Thoracic aorta (tissue), 2 donors: Measurements from ENCODE around the gene HECTD1. TPM values are rescaled to one million over a fixed set of nuclear protein-coding genes. Genes with fewer than 3 reads are reported as not detected.
"Not testable (repeated sequence)": the region's sequence is repeated elsewhere in the genome, so short reads cannot be mapped to it uniquely, and the experiment has no call there.

Experiments used
- ATAC-seq: fragments of 150-250 bp; one replicate; pipeline ENCODE4 v1.8.0; 2017; ENCODE audit warnings: low read depth; ENCODE audit not compliant: insufficient number of reproducible peaks, low FRiP score
- DNase-seq: peaks from one replicate; pipeline ENCODE4 v3.0.0-alpha.2; 2020; ENCODE audit warnings: low spot score
- H3K27ac ChIP-seq, 2 donors: fragments of 200-600 bp; sonication (generic); 1 replicate in 1 of 2; 2 replicates in 1 of 2; pipeline ENCODE4 v1.5.1; 2016; ENCODE audit warnings: mild to moderate bottlenecking in 2 of 2, moderate library complexity in 2 of 2
- H3K27me3 ChIP-seq: fragments of 200-600 bp; sonication (generic); replicated peaks from 2 replicates; pipeline ENCODE4 v1.6.0; 2016; ENCODE audit warnings: mild to moderate bottlenecking; ENCODE audit not compliant: insufficient read depth
- H3K36me3 ChIP-seq: fragments of 200-600 bp; sonication (generic); one replicate; pipeline ENCODE4 v1.5.1; 2016
- H3K4me1 ChIP-seq, 2 donors: fragments of 200-600 bp; sonication (generic); 1 replicate in 1 of 2; 2 replicates in 1 of 2; pipeline versions ENCODE4 v1.5.1 to v1.6.0; 2016; ENCODE audit warnings: low read depth in 2 of 2, mild to moderate bottlenecking in 1 of 2; ENCODE audit not compliant: control insufficient read depth in 1 of 2
- H3K4me3 ChIP-seq: fragments of 200-600 bp; sonication (generic); 2 replicates; pipeline ENCODE4 v1.5.1; 2016; ENCODE audit warnings: mild to moderate bottlenecking
- H3K9me3 ChIP-seq: fragments of 200-600 bp; sonication (generic); 2 replicates; pipeline ENCODE4 v1.5.1; 2016
- CTCF ChIP-seq: fragments of 200-600 bp; sonication (generic); IDR thresholded peaks from one replicate; pipeline ENCODE4 v1.5.1; 2019; ENCODE audit warnings: antibody characterized with exemption
- total RNA-seq, 2 donors: library from RNA; depleted of rRNA; stranded (reverse); fragments of >200 nt; gene quantifications; one replicate each; pipeline versions ENCODE4 v1.1.0 to v1.2.3, GENCODE V29; 2016

Gene HECTD1
- total RNA-seq, 2 donors from 2014 or later, result 82.6 to 185 TPM

- TF ChIP-seq CTCF, result no peak
- Histone ChIP-seq H3K9me3 (no peaks in the 10 kb centered on the region), H3K36me3 (no peaks in the 10 kb centered on the region), H3K27ac (no peak overlapping the region), H3K27me3 (no peaks in the 10 kb centered on the region), H3K4me1 (peaks cover 15 to 29% of the 10 kb centered on the region in 2 donors), H3K4me3 (no peak overlapping the region)
- ATAC-seq (no peak), DNase-seq (no peak)
These were observed 16.8 kb downstream of the HECTD1 start for GRCh38 chr14:31190717-31191263.

- Histone ChIP-seq H3K4me3 (no peak overlapping the region), H3K4me1 (peaks cover 9 to 23% of the 10 kb centered on the region in 2 donors), H3K9me3 (no peaks in the 10 kb centered on the region), H3K27me3 (no peaks in the 10 kb centered on the region), H3K27ac (no peak overlapping the region), H3K36me3 (no peaks in the 10 kb centered on the region)
- ATAC-seq (no peak), DNase-seq (no peak)
- no peak for TF ChIP-seq CTCF
These were observed 17.4 kb downstream of the HECTD1 start for GRCh38 chr14:31190219-31190603.

- Histone ChIP-seq H3K27ac (no peak overlapping the region), H3K27me3 (no peaks in the 10 kb centered on the region), H3K4me3 (no peak overlapping the region), H3K9me3 (no peaks in the 10 kb centered on the region), H3K4me1 (peaks cover 3 to 17% of the 10 kb centered on the region in 2 donors), H3K36me3 (no peaks in the 10 kb centered on the region)
- ATAC-seq (no peak), DNase-seq (no peak)
- no peak for TF ChIP-seq CTCF
These were observed 18.0 kb downstream of the HECTD1 start for GRCh38 chr14:31189346-31190218.

- no peaks in the 10 kb centered on the region for H3K9me3 ChIP-seq
- no peak overlapping the region for H3K27ac ChIP-seq
- H3K27me3 ChIP-seq, result no peaks in the 10 kb centered on the region
- ATAC-seq (no peak), DNase-seq (no peak)
- no peaks in the 10 kb centered on the region for H3K36me3 ChIP-seq
- no peak for TF ChIP-seq CTCF
- peaks cover 0 to 12% of the 10 kb centered on the region in 2 donors for H3K4me1 ChIP-seq
- H3K4me3 ChIP-seq, result no peak overlapping the region
These were observed 18.8 kb downstream of the HECTD1 start for GRCh38 chr14:31188744-31189143.

DNA sequence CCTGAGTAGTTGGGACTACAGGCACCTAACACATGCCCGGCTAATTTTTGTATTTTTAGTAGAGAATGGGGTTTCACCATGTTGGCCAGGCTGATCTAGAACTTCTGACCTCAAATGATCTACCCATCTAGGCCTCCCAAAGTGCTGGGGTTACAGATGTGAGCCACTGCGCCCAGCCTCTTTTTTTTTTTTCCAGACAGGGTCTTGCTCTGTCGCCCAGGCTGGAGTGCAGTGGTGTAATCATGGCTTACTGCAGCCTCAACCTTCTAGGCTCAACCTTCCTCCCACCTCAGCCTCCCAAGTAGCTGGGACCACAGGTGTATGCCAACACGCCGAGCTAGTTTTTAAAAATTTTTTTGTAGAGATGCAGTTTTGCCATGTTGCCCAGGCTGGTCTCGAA lies 25.6 kb downstream of the HECTD1 start:
- H3K27me3 ChIP-seq, H3K4me1 ChIP-seq, DNase-seq, ATAC-seq, H3K9me3 ChIP-seq, H3K36me3 ChIP-seq, H3K4me3 ChIP-seq, H3K27ac ChIP-seq: not testable (repeated sequence)
